Suprapubic skin (tissue), 4 donors: ENCODE data around the gene TSKU.

ENCODE experiments used
- EP300 ChIP-seq: sonication (generic); formaldehyde crosslinking; IDR thresholded peaks from one replicate; pipeline ENCODE4 v1.6.1; 2017; ENCODE audit warnings: antibody characterized with exemption
- POLR2A ChIP-seq, 2 donors: fragments of 450-650 bp; IDR thresholded peaks; one replicate each; pipeline ENCODE4 v1.6.1; 2017; ENCODE audit warnings: antibody characterized with exemption in 2 of 2, mild to moderate bottlenecking in 2 of 2, moderate library complexity in 2 of 2
- POLR2AphosphoS5 ChIP-seq, 3 donors: sonication (generic); formaldehyde crosslinking; IDR thresholded peaks; one replicate each; pipeline ENCODE4 v1.6.1; 2017; ENCODE audit warnings: antibody characterized with exemption in 3 of 3
- TF ChIP-seq, protein P1 (sequence below), 2 donors: fragments of 200-600 bp in 1 of 2; fragments of 450-650 bp in 1 of 2; sonication (generic) in 1 of 2; IDR thresholded peaks; one replicate each; pipeline ENCODE4 v1.5.1; 2016 to 2019; ENCODE audit warnings: antibody characterized with exemption in 2 of 2, mild to moderate bottlenecking in 1 of 2, moderate library complexity in 1 of 2

DNA sequence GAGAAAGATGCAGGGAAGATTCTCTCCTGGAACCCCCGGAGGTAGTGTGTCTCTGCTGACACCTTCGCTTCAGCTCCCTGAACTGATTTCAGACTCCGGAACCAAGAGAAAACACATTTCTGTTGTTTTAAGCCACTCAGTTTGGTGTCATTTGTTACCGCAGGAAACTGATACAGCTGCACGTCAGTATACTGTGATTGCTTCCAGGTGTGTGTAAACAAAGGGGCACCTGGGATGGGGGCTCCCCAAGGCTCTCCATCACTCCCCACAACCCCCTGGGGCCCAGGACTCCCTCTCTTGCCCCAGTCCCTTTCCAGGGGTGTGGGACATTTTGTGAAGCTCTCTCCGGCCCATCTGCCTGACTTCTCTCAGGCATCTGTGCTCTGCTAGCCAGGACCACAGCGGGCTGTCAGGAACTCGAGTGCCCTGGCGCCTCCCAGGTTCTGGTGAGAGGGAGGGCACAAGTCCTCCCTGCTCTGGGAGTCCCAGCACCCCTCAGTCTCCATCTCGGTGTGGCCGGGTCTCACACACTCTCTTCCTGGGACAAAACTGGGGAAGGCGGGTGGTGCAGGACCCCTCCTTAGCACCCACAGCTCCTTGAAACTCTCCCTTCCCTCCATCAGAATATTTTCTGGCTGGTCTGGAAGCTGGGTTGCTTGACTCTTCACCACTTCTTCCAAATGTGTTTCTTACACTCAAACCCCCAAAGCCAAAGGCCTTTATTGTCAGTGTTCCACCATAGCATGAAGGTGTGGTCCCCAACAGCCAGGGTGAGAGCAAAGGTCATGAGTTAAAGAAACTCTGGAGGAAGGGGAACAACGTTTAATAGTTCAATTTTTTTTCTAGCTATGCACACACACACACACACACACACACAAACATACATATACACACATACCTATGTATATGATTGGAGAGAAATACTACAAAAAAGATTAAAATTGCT lies 35.0 kb upstream of the TSKU start:
- TF ChIP-seq, protein P1, sequence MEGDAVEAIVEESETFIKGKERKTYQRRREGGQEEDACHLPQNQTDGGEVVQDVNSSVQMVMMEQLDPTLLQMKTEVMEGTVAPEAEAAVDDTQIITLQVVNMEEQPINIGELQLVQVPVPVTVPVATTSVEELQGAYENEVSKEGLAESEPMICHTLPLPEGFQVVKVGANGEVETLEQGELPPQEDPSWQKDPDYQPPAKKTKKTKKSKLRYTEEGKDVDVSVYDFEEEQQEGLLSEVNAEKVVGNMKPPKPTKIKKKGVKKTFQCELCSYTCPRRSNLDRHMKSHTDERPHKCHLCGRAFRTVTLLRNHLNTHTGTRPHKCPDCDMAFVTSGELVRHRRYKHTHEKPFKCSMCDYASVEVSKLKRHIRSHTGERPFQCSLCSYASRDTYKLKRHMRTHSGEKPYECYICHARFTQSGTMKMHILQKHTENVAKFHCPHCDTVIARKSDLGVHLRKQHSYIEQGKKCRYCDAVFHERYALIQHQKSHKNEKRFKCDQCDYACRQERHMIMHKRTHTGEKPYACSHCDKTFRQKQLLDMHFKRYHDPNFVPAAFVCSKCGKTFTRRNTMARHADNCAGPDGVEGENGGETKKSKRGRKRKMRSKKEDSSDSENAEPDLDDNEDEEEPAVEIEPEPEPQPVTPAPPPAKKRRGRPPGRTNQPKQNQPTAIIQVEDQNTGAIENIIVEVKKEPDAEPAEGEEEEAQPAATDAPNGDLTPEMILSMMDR (IDR thresholded peaks at IDR 0.05), result no peak
- TF ChIP-seq EP300 (no peak), POLR2A (IDR thresholded peaks at IDR 0.05) (no peak), POLR2AphosphoS5 (IDR thresholded peaks at IDR 0.05) (no peak)
